GM06990 (cell line): Measurements from ENCODE around the gene TRMT112.

Experiments used
- DNase-seq: peaks from one replicate; pipeline ENCODE4 v3.0.0-alpha.2; 2011; ENCODE audit not compliant: insufficient read length; ENCODE audit errors: extremely low read depth
- H3K27me3 ChIP-seq: replicated peaks from 2 replicates; pipeline ENCODE4 v1.6.0; 2011; ENCODE audit warnings: low read length; ENCODE audit not compliant: control insufficient read depth, insufficient read depth
- H3K36me3 ChIP-seq: 2 replicates; pipeline ENCODE4 v1.5.1; 2011; ENCODE audit warnings: low read length; ENCODE audit not compliant: control insufficient read depth, insufficient read depth
- H3K4me3 ChIP-seq: replicated peaks from 2 replicates; pipeline ENCODE4 v1.5.1; 2011; ENCODE audit warnings: low read depth, mild to moderate bottlenecking, control low read depth, low read length
- TF ChIP-seq, protein P1 (sequence below): IDR thresholded peaks from 2 replicates; pipeline ENCODE4 v1.5.1; 2011; ENCODE audit warnings: low read length, control low read depth, mild to moderate bottlenecking, inconsistent platforms; ENCODE audit not compliant: insufficient read depth, poor library complexity, severe bottlenecking

The TRMT112 gene

DNA sequence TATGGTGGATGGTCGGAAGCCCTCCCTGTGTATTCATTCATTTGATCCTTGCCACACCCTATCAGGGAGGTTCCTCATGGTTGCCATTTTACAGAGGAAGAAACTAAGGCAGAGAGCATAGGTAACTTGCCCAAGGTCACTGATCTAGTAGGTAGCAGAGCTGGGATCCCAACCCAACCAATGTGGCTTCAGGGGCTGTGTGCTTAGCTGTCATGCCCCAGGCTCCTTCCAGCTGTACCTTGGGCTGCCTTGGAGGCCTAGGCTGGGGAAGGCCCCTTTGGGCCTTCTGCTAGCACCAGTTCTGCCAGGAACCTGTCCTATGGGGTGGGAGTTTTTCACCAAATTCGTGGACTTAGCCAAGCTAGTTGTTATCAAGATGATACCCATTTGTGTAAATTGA is 41.5 kb downstream of the TRMT112 start:
- DNase-seq, result no peak
- Histone ChIP-seq H3K4me3 (no peak overlapping the region), H3K36me3 (peaks cover 12% of the 10 kb centered on the region), H3K27me3 (no peaks in the 10 kb centered on the region)
- TF ChIP-seq, protein P1, sequence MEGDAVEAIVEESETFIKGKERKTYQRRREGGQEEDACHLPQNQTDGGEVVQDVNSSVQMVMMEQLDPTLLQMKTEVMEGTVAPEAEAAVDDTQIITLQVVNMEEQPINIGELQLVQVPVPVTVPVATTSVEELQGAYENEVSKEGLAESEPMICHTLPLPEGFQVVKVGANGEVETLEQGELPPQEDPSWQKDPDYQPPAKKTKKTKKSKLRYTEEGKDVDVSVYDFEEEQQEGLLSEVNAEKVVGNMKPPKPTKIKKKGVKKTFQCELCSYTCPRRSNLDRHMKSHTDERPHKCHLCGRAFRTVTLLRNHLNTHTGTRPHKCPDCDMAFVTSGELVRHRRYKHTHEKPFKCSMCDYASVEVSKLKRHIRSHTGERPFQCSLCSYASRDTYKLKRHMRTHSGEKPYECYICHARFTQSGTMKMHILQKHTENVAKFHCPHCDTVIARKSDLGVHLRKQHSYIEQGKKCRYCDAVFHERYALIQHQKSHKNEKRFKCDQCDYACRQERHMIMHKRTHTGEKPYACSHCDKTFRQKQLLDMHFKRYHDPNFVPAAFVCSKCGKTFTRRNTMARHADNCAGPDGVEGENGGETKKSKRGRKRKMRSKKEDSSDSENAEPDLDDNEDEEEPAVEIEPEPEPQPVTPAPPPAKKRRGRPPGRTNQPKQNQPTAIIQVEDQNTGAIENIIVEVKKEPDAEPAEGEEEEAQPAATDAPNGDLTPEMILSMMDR, result no peak

DNA sequence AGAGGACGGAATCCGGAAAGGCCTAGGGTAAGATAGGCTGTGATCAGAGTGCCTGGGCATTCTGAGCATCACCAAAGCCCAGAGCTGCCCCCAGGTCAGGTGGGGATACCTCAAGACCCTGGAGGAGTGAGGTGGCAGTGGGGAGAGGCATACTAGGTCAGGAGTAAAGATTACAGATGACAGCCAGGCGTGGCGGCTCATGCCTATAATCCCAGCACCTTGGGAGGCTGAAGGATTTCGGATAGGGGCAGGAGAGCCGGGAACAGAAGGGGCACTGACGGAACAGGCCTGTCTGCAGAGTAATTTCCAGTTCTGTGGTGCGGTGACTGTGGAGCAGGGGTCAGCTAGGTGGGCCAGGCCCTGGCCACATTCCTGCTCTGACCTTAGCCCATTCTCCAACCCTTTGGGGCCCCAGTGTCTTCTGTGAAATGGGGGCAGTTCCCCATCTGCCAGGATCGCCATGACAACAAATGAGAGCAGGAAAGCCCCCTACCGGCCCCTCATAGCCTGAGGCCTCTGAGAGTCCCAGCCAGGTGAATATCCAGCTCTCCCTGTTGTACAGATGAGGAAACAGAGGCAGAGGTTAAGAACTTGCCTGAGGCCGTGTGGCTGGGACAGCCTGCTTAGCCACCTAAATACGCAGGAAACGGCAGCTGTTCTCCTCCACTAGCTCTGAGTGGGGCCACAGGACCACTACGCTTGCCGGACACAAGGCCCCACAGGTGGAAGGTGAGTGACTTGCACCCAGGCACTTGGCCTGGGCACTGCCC is 42.1 kb downstream of the TRMT112 start:
- TF ChIP-seq, protein P1, result no peak
- peaks cover 12% of the 10 kb centered on the region for H3K36me3 ChIP-seq
- no peaks in the 10 kb centered on the region for H3K27me3 ChIP-seq
- peak; percentile 0 for DNase-seq
- H3K4me3 ChIP-seq, result no peak overlapping the region

DNA sequence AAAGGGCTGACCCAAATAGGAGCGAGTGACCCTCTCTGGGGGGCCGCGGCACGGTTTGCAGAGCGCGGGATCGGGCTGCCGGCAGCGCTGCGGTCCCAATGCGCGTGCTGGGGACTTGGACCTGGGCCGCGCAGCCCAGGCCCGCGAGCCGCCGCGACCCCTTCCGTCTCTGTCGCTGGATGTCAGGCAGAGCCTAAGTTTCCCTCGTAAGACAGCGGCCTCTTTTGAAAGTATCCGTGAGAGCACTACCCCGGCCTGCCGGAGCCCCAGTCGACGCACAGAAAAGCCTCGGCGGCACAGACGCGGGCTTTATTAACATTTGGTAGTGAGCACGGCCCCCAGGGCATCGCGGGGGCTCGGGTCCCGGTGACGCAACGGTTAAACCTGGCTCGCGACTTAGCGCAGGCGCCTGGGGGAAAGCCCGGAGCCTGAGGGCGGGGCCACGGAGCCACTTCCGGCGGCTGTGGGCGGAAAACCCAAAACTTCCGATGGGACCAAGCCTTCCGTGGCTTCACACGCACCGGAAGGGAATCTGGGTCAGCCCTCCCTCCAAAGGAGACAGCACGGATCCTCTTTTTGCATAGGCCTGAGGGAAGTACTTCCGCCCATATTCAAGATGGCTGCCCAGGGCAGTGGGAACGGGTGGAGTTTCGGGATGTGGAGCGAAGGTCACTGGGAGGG is 47.7 kb downstream of the TRMT112 start:
- peak overlapping the region; percentile 65 for H3K4me3 ChIP-seq
- no peaks in the 10 kb centered on the region for H3K27me3 ChIP-seq
- peak; percentile 99 for DNase-seq
- TF ChIP-seq, protein P1, result no peak
- H3K36me3 ChIP-seq, result peaks cover 2% of the 10 kb centered on the region

DNA sequence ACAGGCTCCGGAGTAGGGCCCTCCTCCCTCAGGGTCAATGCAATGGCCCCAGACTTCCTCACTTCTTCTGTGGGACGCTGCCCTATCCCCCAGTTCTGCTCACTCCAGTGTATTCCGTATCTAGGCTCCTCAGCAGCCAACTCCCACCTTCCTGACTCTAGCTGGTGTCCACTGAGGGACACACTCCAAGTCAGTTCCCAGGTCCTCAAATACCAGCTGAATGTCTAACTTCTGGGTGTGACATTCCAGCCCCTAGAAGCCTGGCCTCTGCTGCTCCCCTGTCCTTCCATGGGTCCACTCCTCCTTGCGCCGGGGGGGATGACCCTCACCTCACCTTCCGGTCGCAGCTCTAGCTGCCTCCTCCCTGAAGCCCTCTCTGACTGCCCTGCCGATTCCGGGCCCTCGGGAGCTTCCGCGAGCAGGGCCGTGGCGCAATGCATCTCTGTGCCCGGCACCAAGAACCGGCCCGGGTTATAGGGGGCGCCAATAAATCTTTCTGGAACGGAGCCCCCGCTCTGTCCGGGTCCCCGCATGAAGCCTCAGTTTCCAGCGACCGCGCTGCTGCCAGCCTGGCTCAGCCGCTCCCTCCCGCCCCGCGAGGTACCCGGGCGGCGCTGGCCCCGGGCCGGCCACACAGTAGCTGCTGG is 48.3 kb downstream of the TRMT112 start:
- Histone ChIP-seq H3K4me3 (peak overlapping the region; percentile 65), H3K36me3 (peaks cover 2% of the 10 kb centered on the region), H3K27me3 (no peaks in the 10 kb centered on the region)
- TF ChIP-seq, protein P1, result no peak
- DNase-seq, result peak; percentile 72

DNA sequence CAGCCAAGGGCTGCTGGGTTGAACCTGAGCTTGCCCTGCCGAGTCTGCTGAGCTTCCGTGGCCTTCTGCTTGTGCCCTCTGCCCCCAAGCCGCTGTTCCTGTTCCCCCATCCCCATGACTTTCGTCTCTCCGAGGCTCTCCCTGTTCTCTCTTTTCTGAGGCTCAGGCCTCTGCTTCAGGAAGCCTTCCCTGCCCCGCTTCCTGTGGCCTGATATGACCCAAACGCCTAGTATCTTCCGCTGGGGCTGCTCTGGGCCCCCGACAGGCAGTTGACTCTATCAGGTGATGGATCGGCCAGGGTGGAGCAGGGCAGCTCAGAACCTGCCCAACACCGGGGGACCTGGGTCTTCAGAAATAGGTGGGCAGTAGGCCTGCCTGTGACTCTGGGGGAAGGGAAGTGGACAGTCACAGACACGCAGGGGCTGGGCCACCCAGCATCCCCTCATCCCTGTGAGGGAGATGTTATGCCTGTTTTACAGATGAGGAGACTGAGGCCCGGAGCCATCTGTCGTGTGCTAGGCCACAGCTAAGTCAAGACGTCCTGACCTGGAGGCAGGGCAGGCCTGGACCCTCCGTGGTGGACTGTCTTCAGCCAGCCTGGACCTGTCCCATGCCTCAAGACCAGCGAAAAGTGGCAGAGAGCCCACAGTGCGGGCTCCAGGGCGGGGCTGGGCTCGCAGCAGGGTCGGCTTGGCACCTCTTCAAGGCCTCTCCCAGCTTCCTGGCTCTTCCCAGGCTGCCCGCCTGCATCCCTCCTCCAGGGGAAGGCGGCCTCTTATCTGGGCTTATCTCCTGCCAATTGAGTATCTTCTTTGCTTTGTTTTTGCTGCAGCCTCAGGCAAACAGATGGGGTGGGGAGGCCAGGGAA is 49.1 kb downstream of the TRMT112 start:
- TF ChIP-seq, protein P1, result no peak
- DNase-seq, result no peak
- peak overlapping the region; percentile 65 for H3K4me3 ChIP-seq
- H3K27me3 ChIP-seq, result no peaks in the 10 kb centered on the region
- H3K36me3 ChIP-seq, result peaks cover 3% of the 10 kb centered on the region
